ENCODE measurements around the gene KRTAP9-7.

The KRTAP9-7 gene

DNA sequence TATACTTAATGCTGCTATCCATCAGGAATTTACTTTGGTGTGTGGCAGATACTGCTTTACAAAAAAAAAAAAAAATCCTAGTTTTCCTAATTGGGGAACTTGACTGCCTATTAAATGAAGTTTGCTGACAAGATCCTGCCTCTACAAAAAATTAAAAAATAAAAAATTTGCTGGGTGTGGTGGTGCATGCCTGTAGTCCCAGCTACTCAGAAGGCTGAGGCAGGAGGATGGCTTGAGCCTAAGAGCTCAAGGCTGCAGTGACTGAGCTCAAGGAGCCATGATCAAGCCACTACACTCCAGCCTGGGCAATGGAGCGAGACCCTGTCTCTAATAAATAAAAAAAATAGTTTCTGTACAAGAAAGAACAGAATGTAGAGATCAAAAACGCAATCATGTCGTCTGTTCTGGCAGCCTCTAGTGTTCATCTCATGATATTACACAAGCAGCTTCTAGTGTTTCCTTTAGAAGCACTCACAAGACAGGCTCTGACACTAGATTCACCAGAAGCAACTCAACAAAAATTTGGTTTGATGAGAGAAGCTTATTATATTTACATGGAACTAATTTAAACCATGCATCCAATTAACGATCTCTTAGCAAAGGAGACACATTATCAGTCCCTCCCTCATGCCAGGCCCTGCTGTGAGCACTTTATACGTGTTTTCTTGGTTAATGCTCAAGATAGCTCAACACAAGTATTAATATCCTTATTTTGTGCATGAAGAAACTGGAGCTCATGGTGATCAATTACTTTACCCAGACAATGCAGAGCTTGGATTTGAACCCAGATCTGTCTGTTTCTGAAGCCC lies 46.8 kb downstream of the KRTAP9-7 start:
- no peak for DNase-seq (ENCODE audit: low spot score)

DNA sequence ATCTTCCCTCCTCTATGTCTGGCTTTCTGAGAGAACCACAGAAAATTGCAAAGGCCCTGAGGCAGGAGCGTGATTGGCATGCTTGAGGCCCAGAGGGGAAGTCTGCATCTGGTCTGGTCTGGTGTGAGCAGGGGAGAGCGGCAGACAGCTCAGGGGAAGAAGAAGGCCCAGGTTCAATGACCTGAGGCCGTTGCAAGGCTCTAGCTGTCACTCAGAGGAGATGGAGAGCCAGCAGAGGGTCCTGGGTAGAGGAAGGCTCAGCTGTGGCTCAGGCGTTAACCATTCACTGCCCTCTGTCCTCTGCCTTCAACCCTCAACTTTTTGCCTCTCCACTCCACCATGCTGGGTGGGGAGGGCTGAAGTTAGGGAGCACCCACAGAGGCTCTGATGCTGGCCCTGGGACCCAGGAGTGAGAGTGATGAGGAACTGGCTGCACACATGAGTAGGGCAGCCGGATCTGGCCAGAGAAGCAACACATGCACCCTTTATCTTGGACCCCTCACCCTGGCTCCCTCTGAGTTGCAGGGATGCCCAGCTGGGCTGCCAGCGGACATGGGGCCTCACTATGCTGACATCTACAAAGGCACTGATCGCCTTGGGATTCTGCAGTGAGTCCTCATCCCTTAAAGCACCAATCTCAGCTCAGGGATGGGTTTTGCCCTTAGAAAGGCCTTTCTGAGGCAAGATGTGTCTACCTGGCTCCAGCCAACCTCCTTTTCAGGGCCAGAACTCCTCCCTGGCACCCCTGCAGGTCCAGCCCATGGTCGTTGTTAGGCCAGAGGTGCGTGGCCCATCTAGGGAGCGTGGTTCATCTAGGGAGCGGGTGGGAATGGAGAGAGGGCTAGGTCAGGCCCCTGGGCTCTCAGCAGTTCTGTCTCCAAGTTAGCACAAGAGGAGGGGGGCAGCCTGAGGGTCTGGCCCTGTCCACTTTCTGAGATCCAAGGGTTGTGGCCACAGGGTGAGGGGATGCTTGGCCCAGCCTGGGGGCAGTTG lies 47.7 kb downstream of the KRTAP9-7 start:
- DNase-seq (ENCODE audit: low spot score): no peak

DNA sequence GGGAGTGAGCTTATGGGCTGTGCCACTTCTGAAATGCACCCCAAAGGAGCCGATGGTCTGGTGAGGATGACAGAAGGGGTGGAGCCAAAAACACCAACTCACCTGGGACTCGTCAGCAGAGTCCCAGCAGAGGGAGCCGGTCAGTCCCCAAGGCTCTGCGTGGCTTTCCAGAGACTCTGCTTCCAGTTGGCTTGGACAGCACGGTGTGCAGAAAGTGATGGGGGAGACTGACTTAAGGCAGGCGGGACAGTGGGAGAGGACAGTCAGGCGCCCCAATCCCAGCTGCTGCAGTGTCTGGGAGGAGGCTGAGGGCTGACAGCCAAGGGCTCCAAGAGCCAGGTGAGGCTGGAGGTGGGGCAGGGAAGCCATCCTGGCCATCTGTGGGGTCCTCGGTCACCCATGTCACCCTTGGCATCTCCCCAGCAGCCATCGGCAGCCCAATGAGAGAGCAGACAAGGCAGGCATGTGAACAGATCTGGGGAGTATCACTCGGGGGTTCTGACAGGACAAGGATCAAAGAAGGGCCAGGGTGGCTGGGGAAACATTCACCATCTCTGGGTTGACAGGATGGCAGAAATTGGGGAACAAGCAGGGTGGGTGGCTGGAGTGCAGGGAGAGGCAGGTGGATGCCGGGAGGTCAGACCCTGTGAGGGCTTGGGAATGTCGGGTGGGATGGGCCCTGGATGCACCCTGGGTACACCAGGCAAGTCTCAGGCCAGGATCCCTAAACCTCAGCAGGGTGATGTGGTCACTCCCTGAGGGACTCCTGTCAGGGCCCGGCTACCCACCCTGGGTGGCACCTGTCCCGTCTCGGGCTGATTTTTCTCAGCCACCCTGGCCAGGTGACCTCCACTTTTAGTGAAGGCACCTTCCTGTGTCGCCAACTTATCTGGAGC lies 48.9 kb downstream of the KRTAP9-7 start:
- no peak for DNase-seq (ENCODE audit: low spot score)

DNA sequence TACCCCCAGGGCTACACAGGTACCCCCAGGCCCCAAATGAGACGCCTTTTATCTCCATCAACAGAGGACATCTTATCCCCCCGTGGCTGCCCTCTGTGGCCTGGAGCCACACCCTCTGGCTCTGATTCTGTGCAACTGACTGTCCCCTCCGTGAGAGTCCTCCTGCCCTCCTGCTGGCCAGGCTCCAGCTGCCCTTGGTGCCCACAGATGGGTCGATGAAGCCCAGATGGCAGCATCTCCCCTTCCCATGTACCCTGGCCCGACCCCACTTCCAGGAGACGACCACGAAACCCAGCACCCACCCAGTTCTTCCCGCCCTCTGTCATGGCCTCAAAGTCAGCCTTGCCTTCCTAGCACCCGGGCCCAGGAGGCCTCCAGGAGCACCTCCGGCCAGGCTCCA lies 49.6 kb downstream of the KRTAP9-7 start:
- no peak for DNase-seq (ENCODE audit: low spot score)

DNA sequence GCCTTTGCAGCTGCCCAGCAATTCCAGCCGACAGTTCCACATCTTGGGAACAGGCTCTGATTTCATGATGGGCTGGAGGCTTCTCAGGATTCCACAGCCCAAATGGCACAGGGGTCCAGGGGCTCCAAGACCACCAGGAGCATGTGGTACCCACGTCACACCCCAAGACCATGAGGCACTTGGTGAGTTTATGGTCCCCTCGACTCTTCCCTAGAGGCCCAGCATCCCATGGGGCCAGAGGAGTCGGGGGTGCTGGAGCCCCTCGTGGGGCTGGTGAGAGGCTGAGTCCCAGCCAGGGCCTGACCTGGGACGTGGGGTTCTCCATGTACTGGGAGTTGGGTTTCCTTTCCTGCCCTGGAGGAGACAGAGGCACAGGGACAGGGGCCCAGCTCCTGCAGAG lies 50.1 kb downstream of the KRTAP9-7 start:
- DNase-seq (ENCODE audit: low spot score): no peak

Data from putamen (tissue), 1 donor.